Measurements from ENCODE around the gene COA1. TPM values are rescaled to one million over a fixed set of nuclear protein-coding genes. Genes with fewer than 3 reads are reported as not detected.

The COA1 gene
- total RNA-seq, 4 donors from 2014 or later = 31.8 to 53.2 (median 39.8) TPM

DNA sequence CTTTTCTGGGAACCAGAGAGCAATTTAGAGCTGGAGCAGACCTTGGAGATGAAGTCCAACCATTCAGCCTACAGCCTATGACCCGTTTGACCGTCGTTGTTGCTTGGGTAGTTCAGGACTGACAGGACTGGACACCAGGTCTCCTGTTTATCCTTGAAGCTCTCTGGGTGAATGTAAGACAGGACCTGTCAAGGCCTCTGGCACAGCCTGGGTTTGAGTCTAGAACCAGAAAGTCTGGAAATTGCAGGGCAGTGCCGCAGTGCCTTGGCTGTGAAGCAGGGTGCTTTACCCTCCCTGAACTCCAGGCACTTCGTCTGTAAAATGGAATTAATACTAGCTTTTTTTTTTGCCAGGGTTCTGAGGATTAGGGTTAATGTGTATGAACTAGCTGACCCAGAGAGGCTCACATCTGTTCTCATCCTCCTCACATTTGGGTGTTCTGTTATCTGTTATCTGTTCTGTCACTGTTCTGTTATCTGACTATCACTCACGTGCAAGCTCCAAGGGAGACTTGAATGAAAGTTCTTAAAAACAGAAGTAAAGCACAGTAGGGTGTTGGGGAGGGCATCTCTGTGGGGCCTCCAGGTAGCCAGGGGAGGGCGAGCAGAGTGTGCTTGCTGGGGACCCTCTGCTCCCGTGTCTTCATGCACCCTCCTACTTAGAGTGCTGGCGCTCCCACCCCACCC is 39.0 kb upstream of the COA1 start:
- no peak overlapping the region for H3K27ac ChIP-seq
- H3K4me1 ChIP-seq = peaks cover 4 to 16% (median 11%) of the 10 kb centered on the region in 4 donors
- intact Hi-C loops (cut with DNase I; ENCODE audit: low total_unique reads) (loop anchor here (10.0 kb wide), 1 partner anchor 46 kb away; no protein-coding TSS in a partner anchor), in situ Hi-C loops (cut with MboI; ENCODE audit: low pct_ligation_motif_present in 1 of 4, low pct_unique_long_range_greater_than_20kb in 1 of 4, low sequenced_read_pairs in 3 of 4) (no loop called here)
- no peaks in the 10 kb centered on the region for H3K9me3 ChIP-seq
- WGBS, 2 donors (ENCODE audit: low coverage in 1 of 2) = 80 to 84% methylated on average over 5 to 9 of the region's 9 CpGs
- no peak overlapping the region for H3K4me3 ChIP-seq
- no peak for DNase-seq
- no peaks in the 10 kb centered on the region for H3K27me3 ChIP-seq
- no peaks in the 10 kb centered on the region for H3K36me3 ChIP-seq
- no peak for TF ChIP-seq POLR2AphosphoS5 (IDR thresholded peaks at IDR 0.05)
- TF ChIP-seq, protein P1, sequence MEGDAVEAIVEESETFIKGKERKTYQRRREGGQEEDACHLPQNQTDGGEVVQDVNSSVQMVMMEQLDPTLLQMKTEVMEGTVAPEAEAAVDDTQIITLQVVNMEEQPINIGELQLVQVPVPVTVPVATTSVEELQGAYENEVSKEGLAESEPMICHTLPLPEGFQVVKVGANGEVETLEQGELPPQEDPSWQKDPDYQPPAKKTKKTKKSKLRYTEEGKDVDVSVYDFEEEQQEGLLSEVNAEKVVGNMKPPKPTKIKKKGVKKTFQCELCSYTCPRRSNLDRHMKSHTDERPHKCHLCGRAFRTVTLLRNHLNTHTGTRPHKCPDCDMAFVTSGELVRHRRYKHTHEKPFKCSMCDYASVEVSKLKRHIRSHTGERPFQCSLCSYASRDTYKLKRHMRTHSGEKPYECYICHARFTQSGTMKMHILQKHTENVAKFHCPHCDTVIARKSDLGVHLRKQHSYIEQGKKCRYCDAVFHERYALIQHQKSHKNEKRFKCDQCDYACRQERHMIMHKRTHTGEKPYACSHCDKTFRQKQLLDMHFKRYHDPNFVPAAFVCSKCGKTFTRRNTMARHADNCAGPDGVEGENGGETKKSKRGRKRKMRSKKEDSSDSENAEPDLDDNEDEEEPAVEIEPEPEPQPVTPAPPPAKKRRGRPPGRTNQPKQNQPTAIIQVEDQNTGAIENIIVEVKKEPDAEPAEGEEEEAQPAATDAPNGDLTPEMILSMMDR (IDR thresholded peaks at IDR 0.05) = no peak
- TF ChIP-seq POLR2A (IDR thresholded peaks at IDR 0.05) = no peak
- TF ChIP-seq EP300 (IDR thresholded peaks at IDR 0.05; ENCODE audit: low read depth) = no peak

DNA sequence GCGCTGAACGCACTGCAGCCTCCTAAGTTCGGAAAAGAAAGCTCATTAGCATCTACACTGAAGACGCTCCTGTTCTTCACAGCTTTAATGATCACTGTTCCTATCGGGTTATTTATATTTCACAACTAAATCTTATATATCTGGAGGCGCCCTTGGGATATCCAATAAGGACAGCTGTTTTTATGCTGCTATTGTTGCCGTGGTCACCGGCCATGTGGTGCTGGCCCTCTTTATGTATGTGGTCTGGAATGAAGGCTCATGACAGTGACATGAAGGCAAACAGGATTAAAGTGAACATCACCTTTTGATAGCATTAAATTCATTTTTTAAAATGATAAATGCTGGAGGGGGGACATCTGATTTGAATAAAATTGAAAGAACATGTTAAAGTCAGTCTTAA is 38.0 kb upstream of the COA1 start:
- Histone ChIP-seq H3K27me3 (no peaks in the 10 kb centered on the region), H3K36me3 (no peaks in the 10 kb centered on the region), H3K4me3 (no peak overlapping the region), H3K9me3 (no peaks in the 10 kb centered on the region), H3K4me1 (peaks cover 4 to 16% (median 12%) of the 10 kb centered on the region in 4 donors), H3K27ac (no peak overlapping the region)
- intact Hi-C loops (cut with DNase I; ENCODE audit: low total_unique reads) = loop anchor here (10.0 kb wide), 1 partner anchor 47 kb away; no protein-coding TSS in a partner anchor
- 90 to 94% methylated on average over 8 of the region's 8 CpGs for WGBS, 2 donors (ENCODE audit: low coverage in 1 of 2)
- in situ Hi-C loops (cut with MboI; ENCODE audit: low pct_ligation_motif_present in 1 of 4, low pct_unique_long_range_greater_than_20kb in 1 of 4, low sequenced_read_pairs in 3 of 4) = no loop called here
- no peak for DNase-seq
- TF ChIP-seq POLR2AphosphoS5 (IDR thresholded peaks at IDR 0.05) (no peak), EP300 (IDR thresholded peaks at IDR 0.05; ENCODE audit: low read depth) (no peak), POLR2A (IDR thresholded peaks at IDR 0.05) (no peak)
- TF ChIP-seq, protein P1 (IDR thresholded peaks at IDR 0.05) = no peak

DNA sequence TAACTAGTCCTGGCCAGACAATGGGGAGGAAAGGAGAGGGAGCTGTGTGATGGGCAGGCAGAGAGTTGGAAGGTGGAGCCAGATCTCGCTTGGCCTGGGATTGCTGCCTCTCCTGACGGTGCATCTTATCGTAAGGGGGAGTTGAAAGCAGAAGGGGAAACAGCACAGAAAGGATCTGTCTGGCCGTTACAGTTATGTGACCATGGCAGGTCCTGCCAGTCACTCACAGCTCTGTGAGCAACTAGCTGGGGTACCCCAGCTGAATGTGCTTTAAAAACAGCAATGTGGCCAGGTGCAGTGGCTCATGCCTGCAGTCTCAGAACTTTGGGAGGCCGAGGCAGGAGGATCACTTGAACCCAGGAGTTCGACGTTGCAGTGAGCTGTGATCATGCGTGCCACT is 37.2 kb upstream of the COA1 start:
- Histone ChIP-seq H3K9me3 (no peaks in the 10 kb centered on the region), H3K27me3 (no peaks in the 10 kb centered on the region), H3K4me3 (no peak overlapping the region), H3K27ac (no peak overlapping the region), H3K4me1 (peaks cover 4 to 18% (median 12%) of the 10 kb centered on the region in 4 donors), H3K36me3 (no peaks in the 10 kb centered on the region)
- TF ChIP-seq, protein P1 (IDR thresholded peaks at IDR 0.05) = no peak
- no peak for TF ChIP-seq POLR2AphosphoS5 (IDR thresholded peaks at IDR 0.05)
- TF ChIP-seq POLR2A (IDR thresholded peaks at IDR 0.05) = no peak
- no peak for TF ChIP-seq EP300 (IDR thresholded peaks at IDR 0.05; ENCODE audit: low read depth)
- intact Hi-C loops (cut with DNase I; ENCODE audit: low total_unique reads) = loop anchor here (10.0 kb wide), 1 partner anchor 48 kb away; no protein-coding TSS in a partner anchor
- in situ Hi-C loops (cut with MboI; ENCODE audit: low pct_ligation_motif_present in 1 of 4, low pct_unique_long_range_greater_than_20kb in 1 of 4, low sequenced_read_pairs in 3 of 4) = no loop called here
- no peak for DNase-seq
- WGBS, 2 donors (ENCODE audit: low coverage in 1 of 2) = 85 to 93% methylated on average over 8 of the region's 8 CpGs

DNA sequence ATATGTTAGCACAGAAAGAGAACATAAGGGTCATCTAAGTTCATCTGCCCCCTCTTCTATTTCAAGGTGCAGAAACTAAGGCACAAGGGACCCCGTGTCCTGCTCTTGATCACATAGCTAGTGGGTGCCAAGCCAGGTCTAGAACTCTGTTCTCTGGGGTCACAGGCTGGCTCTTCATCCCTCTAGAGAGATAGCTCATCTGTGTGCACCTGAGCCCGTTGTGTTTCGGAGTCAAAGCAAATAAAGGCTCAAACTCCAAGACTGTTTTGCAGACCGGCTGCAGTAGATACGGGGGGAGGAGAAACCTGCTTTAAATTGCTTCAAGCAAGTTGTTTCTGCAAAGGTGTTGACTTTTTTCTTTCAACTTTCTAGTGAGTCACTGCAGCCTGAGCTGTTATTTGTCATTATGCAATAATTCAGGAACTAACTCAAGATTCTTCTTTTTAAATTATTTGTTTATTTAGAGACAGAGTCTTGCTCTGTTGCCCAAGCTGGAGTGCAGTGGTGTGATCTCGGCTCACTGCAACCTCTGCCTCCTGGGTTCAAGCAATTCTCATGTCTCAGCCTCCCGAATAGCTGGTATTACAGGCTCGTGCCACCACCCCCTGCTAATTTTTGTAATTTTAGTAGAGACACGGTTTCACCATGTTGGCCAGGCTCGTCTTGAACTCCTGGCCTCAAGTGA is 35.6 kb upstream of the COA1 start:
- no peak for DNase-seq
- H3K4me3 ChIP-seq = peak overlapping the region in 1 of 4 donors; percentile 6
- H3K27me3 ChIP-seq = no peaks in the 10 kb centered on the region
- in situ Hi-C loops (cut with MboI; ENCODE audit: low pct_ligation_motif_present in 1 of 4, low pct_unique_long_range_greater_than_20kb in 1 of 4, low sequenced_read_pairs in 3 of 4) (no loop called here), intact Hi-C loops (cut with DNase I; ENCODE audit: low total_unique reads) (loop anchor here (10.0 kb wide), 1 partner anchor 50 kb away; no protein-coding TSS in a partner anchor)
- H3K27ac ChIP-seq = peak overlapping the region; percentile 32 to 62 (median 44)
- H3K9me3 ChIP-seq = no peaks in the 10 kb centered on the region
- no peaks in the 10 kb centered on the region for H3K36me3 ChIP-seq
- 67 to 71% methylated on average over 1 to 10 of the region's 10 CpGs for WGBS, 2 donors (ENCODE audit: low coverage in 1 of 2)
- H3K4me1 ChIP-seq = peaks cover 4 to 20% (median 12%) of the 10 kb centered on the region in 4 donors
- TF ChIP-seq EP300 (IDR thresholded peaks at IDR 0.05; ENCODE audit: low read depth) = no peak
- TF ChIP-seq, protein P1 (IDR thresholded peaks at IDR 0.05) = no peak
- TF ChIP-seq POLR2AphosphoS5 (IDR thresholded peaks at IDR 0.05) = no peak
- no peak for TF ChIP-seq POLR2A (IDR thresholded peaks at IDR 0.05)
